Rectal smooth muscle tissue (tissue), 1 donor: Measurements from ENCODE around the gene ATXN7L2.
"Not testable (repeated sequence)": the region's sequence is repeated elsewhere in the genome, so short reads cannot be mapped to it uniquely, and the experiment has no call there.

Source experiments
- H3K27ac ChIP-seq: one replicate; pipeline ENCODE4 v1.7.0; 2013; ENCODE audit warnings: low read depth, low read length, inconsistent platforms
- H3K27me3 ChIP-seq: one replicate; pipeline ENCODE4 v1.7.0; 2013; ENCODE audit warnings: low read length; ENCODE audit not compliant: control insufficient read depth, insufficient read depth
- H3K36me3 ChIP-seq: one replicate; pipeline ENCODE4 v1.7.0; 2013; ENCODE audit warnings: low read length; ENCODE audit not compliant: control insufficient read depth, insufficient read depth
- H3K4me1 ChIP-seq: one replicate; pipeline ENCODE4 v1.7.0; 2013; ENCODE audit warnings: low read length; ENCODE audit not compliant: control insufficient read depth, insufficient read depth
- H3K4me3 ChIP-seq: one replicate; pipeline ENCODE4 v1.7.0; 2013; ENCODE audit warnings: low read length
- H3K9ac ChIP-seq: one replicate; pipeline ENCODE4 v1.7.0; 2013; ENCODE audit warnings: low read length

ATXN7L2 gene

DNA sequence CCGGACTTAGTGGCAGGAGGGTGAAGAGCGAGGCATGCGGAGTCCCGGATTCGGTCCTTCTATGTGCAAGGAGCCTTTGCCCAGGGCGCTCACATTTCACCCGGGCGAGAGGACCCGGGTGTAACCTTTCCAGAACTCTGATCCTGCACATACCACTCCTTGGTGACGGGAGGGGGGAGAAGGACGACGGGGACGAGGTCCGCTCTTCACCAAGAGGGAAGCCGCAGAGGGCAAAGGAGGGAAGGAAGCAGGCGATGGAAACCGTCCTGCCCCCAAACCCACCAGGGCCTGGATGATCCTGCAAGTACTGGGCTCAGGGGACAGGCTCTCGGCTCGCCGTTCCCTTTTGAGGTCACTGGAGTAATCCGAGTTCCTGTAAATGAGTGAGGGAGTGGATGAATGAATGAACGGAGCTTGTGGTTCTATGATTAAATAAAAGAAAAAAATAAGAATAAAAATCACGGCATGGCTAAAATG is 16.4 kb upstream of the ATXN7L2 start:
- no peaks in the 10 kb centered on the region for H3K36me3 ChIP-seq
- peak overlapping the region; percentile 30 for H3K4me3 ChIP-seq
- H3K27ac ChIP-seq: peak overlapping the region; percentile 41
- peaks cover 2% of the 10 kb centered on the region for H3K4me1 ChIP-seq
- peaks cover 2% of the 10 kb centered on the region for H3K27me3 ChIP-seq
- H3K9ac ChIP-seq: no peak overlapping the region

DNA sequence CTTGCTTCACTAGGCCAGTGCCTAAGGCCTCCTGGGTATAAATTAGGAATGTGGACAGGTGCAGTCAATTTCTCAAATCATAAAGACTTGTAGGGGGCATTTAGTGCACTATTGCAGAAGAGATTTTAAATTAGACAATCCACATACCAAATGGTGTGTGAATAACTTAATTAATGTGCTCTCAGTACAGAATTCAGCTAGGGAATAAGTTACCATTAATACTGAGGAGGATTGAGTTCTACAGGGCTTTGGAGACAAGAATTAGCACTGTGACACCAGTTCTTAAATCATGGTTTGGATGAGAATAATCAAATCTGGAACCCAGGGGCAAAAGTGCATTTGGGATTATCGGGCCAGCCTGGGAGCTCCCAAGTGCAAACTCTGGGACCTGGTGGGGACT is 15.6 kb upstream of the ATXN7L2 start:
- Histone ChIP-seq H3K27ac (no peak overlapping the region), H3K27me3 (peaks cover 2% of the 10 kb centered on the region), H3K36me3 (no peaks in the 10 kb centered on the region), H3K4me1 (peaks cover 2% of the 10 kb centered on the region), H3K4me3 (no peak overlapping the region), H3K9ac (no peak overlapping the region)

DNA sequence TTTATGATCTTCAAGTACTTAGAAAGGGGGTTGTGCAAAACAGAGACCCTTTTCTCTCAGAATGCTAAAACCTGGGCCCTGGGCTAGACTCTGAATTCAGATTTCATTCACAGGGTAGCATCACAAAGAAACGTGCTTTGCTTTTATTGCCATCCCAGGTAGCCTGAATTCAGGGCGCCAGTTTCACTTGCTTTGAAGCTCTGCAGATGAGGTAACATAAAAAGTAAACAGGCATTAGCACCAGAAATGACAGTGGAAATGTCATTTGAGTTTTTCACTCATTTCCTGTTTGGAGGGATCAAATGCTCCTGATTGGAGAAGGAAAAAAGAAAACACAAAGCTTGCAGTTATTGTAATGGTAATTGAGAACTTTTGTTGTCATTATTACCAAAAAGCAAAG is 14.8 kb upstream of the ATXN7L2 start:
- H3K9ac ChIP-seq: no peak overlapping the region
- H3K4me3 ChIP-seq: no peak overlapping the region
- peaks cover 2% of the 10 kb centered on the region for H3K4me1 ChIP-seq
- peaks cover 2% of the 10 kb centered on the region for H3K27me3 ChIP-seq
- H3K27ac ChIP-seq: no peak overlapping the region
- no peaks in the 10 kb centered on the region for H3K36me3 ChIP-seq

DNA sequence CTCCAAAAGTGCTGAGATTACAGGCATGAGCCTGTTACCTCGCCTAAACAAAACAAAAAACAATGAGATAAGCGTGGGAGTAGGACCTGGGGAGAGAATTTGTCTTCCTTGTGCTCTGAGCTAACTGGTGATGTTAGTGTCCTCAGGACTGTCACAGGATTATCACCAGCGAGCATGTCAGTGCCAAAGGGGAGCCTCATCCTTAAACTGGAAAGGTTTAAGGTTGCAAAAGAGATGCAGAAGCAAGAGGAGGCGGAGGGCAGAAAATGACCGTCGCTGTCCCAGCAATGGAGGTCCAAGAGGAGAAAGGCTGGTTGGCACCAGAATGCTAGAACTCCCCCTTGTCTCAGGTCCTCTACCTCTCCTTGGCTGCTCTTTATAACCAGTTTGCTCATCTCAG is 13.5 kb upstream of the ATXN7L2 start:
- H3K4me3 ChIP-seq: no peak overlapping the region
- H3K9ac ChIP-seq: no peak overlapping the region
- no peak overlapping the region for H3K27ac ChIP-seq
- H3K27me3 ChIP-seq: peaks cover 2% of the 10 kb centered on the region
- no peaks in the 10 kb centered on the region for H3K36me3 ChIP-seq
- H3K4me1 ChIP-seq: peaks cover 2% of the 10 kb centered on the region

DNA sequence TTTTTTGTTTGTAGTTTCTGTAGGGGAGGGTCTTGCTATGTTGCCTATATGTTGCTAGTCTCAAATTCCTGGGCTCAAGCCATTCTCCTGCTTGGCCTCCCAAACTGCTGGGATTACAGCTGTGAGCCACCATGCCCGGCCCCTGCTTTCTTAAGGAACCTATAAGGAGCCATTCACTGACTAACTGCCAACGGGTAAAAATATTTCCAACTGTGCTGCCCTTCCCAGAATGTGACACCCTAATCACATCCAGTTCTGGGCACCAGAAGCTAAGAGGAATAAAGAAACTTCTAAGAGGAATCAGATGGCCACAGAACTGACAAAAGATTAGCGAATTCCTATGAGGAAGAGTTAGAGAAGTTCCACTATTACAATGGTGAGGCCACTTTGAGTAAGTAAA is 10.9 kb upstream of the ATXN7L2 start:
- Histone ChIP-seq H3K4me3 (no peak overlapping the region), H3K27ac (no peak overlapping the region), H3K36me3 (no peaks in the 10 kb centered on the region), H3K9ac (no peak overlapping the region), H3K4me1 (no peaks in the 10 kb centered on the region), H3K27me3 (no peaks in the 10 kb centered on the region)

DNA sequence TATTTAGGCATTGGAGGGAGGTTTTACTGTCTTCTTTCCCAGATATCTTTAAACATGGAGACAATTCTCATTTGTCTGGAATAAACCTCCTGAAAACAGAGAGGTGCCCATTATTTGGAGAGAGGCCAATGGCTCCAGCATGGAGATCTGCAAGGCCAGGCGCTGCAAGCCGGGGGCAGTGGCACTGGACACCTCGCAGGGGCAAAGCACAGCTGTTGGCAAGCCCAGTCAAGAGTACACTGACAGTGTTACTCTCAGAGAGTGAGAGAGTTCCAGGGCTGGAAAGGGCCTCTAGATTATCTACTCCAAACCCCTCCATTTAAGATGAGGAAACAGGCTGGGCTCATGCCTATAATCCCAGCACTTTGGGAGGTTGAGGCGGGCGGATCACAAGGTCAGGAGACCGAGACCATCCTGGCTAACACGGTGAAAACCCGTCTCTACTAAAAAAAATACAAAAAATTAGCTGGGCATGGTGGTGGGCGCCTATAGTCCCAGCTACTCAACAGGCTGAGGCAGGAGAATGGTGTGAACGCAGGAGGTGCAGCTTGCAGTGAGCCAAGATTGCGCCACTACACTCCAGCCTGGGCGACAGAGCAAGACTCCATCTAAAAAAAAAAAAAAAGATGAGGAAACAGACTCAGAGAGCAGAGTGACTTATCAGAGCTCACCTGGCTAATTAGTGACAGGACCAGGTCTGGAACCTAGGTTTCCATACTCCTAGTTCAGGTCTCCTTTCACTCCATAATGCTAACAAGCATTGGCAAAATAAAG is 10.2 kb upstream of the ATXN7L2 start:
- not testable (repeated sequence) for H3K4me1 ChIP-seq, H3K27ac ChIP-seq, H3K4me3 ChIP-seq, H3K27me3 ChIP-seq, H3K36me3 ChIP-seq, H3K9ac ChIP-seq

DNA sequence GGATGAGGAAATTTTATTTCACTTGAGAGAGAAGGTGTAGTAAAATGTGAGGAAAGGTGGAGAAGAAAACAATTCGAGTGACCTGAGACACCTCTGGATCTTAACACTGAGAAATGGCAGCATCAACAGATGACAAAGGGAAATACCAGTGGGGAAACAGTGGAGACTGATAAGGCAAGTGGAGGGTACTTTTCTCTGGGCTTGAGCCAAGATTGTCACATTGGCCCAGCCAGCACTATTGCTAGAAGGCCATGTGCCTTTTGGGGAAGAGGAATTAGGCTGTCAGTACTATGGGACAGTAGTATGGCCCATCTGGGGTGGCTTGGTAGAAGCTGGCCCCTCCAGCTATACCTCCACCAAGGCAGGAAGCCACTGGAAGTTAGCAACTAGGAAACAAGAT is 9.0 kb upstream of the ATXN7L2 start:
- no peak overlapping the region for H3K27ac ChIP-seq
- H3K4me1 ChIP-seq: no peaks in the 10 kb centered on the region
- no peaks in the 10 kb centered on the region for H3K27me3 ChIP-seq
- no peak overlapping the region for H3K9ac ChIP-seq
- H3K36me3 ChIP-seq: no peaks in the 10 kb centered on the region
- H3K4me3 ChIP-seq: no peak overlapping the region

DNA sequence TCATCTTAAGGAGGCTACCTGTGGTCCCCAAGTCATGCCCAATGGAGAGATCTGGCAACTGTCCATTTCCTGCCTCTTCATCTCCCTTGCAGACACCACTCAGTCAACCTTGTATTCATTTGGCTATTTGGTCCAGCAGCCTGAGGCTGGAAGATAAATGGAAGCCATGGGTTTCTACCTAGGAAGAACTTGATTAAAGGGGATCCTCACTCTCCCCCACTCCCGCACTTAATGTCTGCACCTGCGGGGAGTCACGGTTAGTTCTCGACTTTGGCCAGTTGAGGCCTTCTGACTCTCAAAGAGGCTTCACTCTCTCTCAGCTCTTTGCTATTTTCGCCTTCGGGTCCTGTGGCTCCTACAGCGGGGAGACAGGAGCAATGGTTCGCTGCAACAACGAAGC is 8.4 kb upstream of the ATXN7L2 start:
- Histone ChIP-seq H3K27me3 (no peaks in the 10 kb centered on the region), H3K4me1 (no peaks in the 10 kb centered on the region), H3K27ac (no peak overlapping the region), H3K36me3 (no peaks in the 10 kb centered on the region), H3K9ac (no peak overlapping the region), H3K4me3 (no peak overlapping the region)

DNA sequence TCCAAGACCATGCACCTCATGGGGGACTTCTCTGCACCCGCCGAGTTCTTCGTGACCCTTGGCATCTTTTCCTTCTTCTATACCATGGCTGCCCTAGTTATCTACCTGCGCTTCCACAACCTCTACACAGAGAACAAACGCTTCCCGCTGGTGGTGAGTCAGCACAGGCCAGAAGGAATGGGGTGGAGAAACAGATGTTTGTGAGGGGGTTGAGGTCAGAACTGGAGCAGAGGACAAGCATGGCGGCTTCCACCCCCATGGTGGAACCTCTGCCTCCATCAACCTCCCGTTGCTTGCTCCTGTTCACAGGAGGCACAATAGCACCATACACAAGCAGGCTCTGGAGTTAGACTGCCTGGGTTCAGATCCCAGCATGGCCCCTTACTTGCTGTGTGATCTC is 6.9 kb upstream of the ATXN7L2 start:
- no peak overlapping the region for H3K4me3 ChIP-seq
- no peaks in the 10 kb centered on the region for H3K4me1 ChIP-seq
- H3K36me3 ChIP-seq: no peaks in the 10 kb centered on the region
- H3K27ac ChIP-seq: no peak overlapping the region
- H3K9ac ChIP-seq: no peak overlapping the region
- no peaks in the 10 kb centered on the region for H3K27me3 ChIP-seq

DNA sequence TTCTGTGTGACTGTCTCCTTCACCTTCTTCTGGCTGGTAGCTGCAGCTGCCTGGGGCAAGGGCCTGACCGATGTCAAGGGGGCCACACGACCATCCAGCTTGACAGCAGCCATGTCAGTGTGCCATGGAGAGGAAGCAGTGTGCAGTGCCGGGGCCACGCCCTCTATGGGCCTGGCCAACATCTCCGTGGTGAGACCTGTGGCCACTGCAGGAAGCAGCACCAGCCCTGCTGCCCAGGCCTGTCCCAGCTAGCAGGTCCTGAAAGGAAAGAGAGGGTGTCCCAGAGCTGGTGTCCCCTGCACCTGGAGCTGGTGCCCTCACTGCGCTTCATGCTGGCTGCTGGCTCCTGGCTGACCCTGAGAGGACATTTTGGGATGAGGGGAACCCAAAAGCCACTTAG is 5.9 kb upstream of the ATXN7L2 start:
- peaks cover under 1% of the 10 kb centered on the region for H3K4me1 ChIP-seq

DNA sequence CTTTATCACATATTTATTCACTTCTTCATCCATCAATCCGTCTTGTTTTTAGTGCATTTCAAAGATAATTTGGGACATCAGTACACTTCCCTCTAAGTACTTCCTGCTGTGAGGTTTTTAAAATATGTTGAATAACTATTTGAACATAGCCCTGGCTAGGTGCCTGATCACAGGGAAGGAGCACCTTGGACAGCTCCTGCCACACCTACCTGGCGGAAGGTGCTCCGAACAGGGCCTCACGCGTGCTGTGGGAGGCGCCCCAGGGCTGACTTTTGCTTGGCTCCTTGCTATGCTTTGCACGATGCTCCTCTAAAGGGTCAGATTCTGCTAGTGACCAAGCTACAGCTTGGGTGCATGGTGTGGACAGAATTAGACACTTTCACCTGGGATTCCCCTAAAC is 4.9 kb upstream of the ATXN7L2 start:
- Histone ChIP-seq H3K27me3 (no peaks in the 10 kb centered on the region), H3K4me1 (peaks cover 3% of the 10 kb centered on the region), H3K36me3 (no peaks in the 10 kb centered on the region), H3K27ac (no peak overlapping the region), H3K9ac (no peak overlapping the region), H3K4me3 (no peak overlapping the region)

More for the DNA sequence above, 5.9 kb upstream of the ATXN7L2 start:
- Histone ChIP-seq H3K36me3 (no peaks in the 10 kb centered on the region), H3K4me3 (no peak overlapping the region), H3K9ac (no peak overlapping the region), H3K27ac (no peak overlapping the region), H3K27me3 (no peaks in the 10 kb centered on the region)

DNA sequence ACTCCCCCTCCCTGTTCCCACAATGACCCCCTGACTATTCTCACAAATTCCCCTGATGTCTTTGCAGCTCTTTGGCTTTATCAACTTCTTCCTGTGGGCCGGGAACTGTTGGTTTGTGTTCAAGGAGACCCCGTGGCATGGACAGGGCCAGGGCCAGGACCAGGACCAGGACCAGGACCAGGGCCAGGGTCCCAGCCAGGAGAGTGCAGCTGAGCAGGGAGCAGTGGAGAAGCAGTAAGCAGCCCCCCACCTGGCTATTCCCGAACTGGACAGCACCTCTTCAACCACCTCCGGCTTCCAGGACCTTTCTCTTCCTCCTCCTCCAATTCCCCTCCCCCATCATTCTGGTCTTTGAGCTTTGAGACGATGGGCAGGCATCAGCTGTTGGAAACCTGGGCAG is 4.4 kb upstream of the ATXN7L2 start:
- Histone ChIP-seq H3K27ac (no peak overlapping the region), H3K27me3 (no peaks in the 10 kb centered on the region), H3K36me3 (no peaks in the 10 kb centered on the region), H3K4me3 (no peak overlapping the region), H3K4me1 (peaks cover 4% of the 10 kb centered on the region), H3K9ac (no peak overlapping the region)

DNA sequence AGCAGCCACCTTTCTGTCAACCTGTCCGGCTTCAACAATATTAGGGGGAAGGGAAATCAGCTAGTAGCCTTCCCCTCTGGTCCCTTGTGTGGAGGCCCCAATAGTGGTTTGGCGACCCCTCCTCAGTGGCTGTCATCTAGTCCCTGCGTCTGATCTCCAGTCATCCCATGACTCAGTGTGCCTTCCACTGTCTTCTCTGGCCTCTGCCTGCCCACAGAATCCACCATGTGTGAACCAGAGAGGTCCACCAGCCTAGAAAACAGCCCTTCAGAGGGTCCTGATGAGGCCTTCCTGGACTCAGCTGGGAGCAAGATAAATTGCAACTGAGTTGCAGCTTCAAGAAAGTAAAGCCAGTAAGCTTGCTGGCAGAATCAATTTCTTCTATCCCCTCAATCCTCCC is 3.8 kb upstream of the ATXN7L2 start:
- no peak overlapping the region for H3K9ac ChIP-seq
- no peaks in the 10 kb centered on the region for H3K27me3 ChIP-seq
- H3K4me3 ChIP-seq: no peak overlapping the region
- H3K36me3 ChIP-seq: no peaks in the 10 kb centered on the region
- no peak overlapping the region for H3K27ac ChIP-seq
- H3K4me1 ChIP-seq: peaks cover 9% of the 10 kb centered on the region
